HepG2 (cell line): ENCODE results near the gene RCC1. TPM values are rescaled to one million over a fixed set of nuclear protein-coding genes. Genes with fewer than 3 reads are reported as not detected.

Experiments
- CAMTA2 ChIP-seq: sonication (generic); formaldehyde crosslinking; IDR thresholded peaks from 2 replicates; pipeline ENCODE4 v1.4.0; 2020; ENCODE audit warnings: mild to moderate bottlenecking, missing genetic modification reagents, borderline replicate concordance
- HDAC6 ChIP-seq: fragments of 200-600 bp; sonication (generic); IDR thresholded peaks from 2 replicates; pipeline ENCODE4 v1.7.0; 2017; ENCODE audit warnings: mild to moderate bottlenecking, antibody characterized with exemption, low read length, low read depth
- NFKB2 ChIP-seq: sonication (generic); formaldehyde crosslinking; IDR thresholded peaks from 2 replicates; pipeline ENCODE4 v1.4.0; 2020; ENCODE audit warnings: missing genetic modification reagents, borderline replicate concordance
- NR2F6 ChIP-seq, 2 experiments: IDR thresholded peaks; 2 replicates each; pipeline ENCODE4 v1.6.1; 2016; ENCODE audit warnings: antibody characterized with exemption in 1 of 2, mild to moderate bottlenecking in 1 of 2
- PPARG ChIP-seq: conservative IDR thresholded peaks from 2 replicates; pipeline ENCODE4 v1.6.1; 2016; ENCODE audit warnings: missing biosample characterization, missing genetic modification reagents
- ZFP36 ChIP-seq: fragments of 150-350 bp; IDR thresholded peaks from 2 replicates; pipeline ENCODE4 v1.6.1; 2018; ENCODE audit warnings: borderline replicate concordance, low read length, low read depth; ENCODE audit not compliant: partially characterized antibody
- ZNF660 ChIP-seq: sonication (generic); formaldehyde crosslinking; IDR thresholded peaks from 2 replicates; pipeline ENCODE4 v1.5.1; 2020; ENCODE audit warnings: mild to moderate bottlenecking, low read depth, missing genetic modification reagents, borderline replicate concordance
- ZSCAN25 ChIP-seq: sonication (generic); formaldehyde crosslinking; IDR thresholded peaks from 2 replicates; pipeline ENCODE4 v1.8.0; 2022; ENCODE audit warnings: mild to moderate bottlenecking, missing genetic modification reagents
- polyA plus RNA-seq, 8 experiments: library from polyadenylated mRNA; depleted of rRNA in 3 of 8; stranded (reverse) in 7 of 8; unstranded in 1 of 8; fragments of >200 nt; fragmentation: Illumina TruSeq in 4 of 8; extraction: Trizol in 4 of 8; gene quantifications; 2 replicates each; pipeline versions ENCODE4 v1.2.1 to v1.2.3, GENCODE V29; 2011 to 2016; ENCODE audit warnings: low read depth in 4 of 8, missing spikeins in 1 of 8, mixed read lengths in 1 of 8; ENCODE audit not compliant: insufficient read depth in 1 of 8
- total RNA-seq, 5 experiments: library from RNA; depleted of rRNA; stranded (reverse); fragments of >200 nt; fragmentation: Illumina TruSeq; extraction: Trizol; gene quantifications; 2 replicates each; pipeline ENCODE4 v1.2.3, GENCODE V29; 2016; ENCODE audit warnings: low read depth in 1 of 5
- TF ChIP-seq, protein P1 (sequence below): IDR thresholded peaks from 2 replicates; pipeline ENCODE4 v1.6.1; 2012; ENCODE audit warnings: low read length, improper control_type of control experiment
- TF ChIP-seq, protein P2 (sequence below): sonication (generic); formaldehyde crosslinking; IDR thresholded peaks from 2 replicates; pipeline ENCODE4 v1.4.0; 2020; ENCODE audit warnings: low read depth, missing genetic modification reagents
- TF ChIP-seq, protein P3 (sequence below): sonication (generic); formaldehyde crosslinking; IDR thresholded peaks from 2 replicates; pipeline ENCODE4 v1.4.0; 2020; ENCODE audit warnings: missing genetic modification reagents
- TF ChIP-seq, protein P4 (sequence below): sonication (generic); formaldehyde crosslinking; IDR thresholded peaks from 2 replicates; pipeline ENCODE4 v1.8.0; 2022; ENCODE audit warnings: mild to moderate bottlenecking, missing genetic modification reagents, borderline replicate concordance
- TF ChIP-seq, protein P5 (sequence below): sonication (generic); formaldehyde crosslinking; IDR thresholded peaks from 2 replicates; pipeline ENCODE4 v1.5.0; 2020; ENCODE audit warnings: missing genetic modification reagents, mild to moderate bottlenecking, borderline replicate concordance

RCC1 gene
- total and polyA plus RNA-seq, 2 of the 13 experiments (the other 11 are each of a cell fraction or from before 2014, with no cell fraction given), result 47.2 to 80.8 TPM

DNA sequence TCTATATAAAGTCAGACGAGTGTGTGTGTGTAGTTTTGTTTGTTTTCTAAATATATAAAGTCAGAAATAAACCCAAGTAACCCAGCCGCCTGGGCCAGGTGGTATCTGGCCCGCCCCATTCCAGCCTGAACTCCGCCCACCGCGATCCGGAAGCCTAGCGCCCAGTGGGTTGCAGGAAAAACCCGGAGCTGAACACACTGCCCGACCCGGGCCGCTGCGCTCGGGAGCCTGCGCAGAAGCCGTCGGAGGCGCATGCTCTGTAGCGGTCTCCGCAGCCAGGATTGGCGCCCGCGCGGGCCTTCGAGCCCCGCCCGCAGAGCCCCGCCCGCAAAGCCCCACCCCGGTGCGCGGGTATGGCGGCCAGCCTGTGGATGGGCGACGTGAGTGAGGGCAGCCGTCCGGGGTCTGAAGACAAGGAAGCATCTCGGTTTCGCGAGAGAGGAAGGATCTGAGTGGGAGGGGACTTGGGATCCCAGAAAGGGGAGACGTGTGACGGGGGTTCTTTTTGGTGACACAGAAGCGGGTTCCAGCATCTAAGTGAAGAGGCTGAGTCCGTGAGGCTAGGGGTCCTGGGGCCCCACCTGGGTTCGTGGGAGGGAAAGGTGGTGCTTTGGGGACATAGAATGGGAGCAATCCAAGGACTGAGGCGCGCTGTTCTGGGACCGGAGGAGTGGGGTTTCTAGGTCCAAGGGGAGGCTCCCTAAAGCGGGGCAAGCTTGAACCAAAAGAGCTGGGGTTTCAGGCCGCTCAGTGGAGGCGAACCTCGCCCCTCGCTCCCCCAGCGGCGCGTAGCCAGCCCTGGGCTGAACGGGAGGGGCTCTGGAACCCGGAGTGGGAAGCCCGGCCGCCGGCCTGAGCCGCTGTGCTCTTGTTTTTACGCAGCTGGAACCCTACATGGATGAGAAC, 47.2 kb downstream of the RCC1 start, which contains the start of gene TRNAU1AP (continued):
- TF ChIP-seq, protein P1, sequence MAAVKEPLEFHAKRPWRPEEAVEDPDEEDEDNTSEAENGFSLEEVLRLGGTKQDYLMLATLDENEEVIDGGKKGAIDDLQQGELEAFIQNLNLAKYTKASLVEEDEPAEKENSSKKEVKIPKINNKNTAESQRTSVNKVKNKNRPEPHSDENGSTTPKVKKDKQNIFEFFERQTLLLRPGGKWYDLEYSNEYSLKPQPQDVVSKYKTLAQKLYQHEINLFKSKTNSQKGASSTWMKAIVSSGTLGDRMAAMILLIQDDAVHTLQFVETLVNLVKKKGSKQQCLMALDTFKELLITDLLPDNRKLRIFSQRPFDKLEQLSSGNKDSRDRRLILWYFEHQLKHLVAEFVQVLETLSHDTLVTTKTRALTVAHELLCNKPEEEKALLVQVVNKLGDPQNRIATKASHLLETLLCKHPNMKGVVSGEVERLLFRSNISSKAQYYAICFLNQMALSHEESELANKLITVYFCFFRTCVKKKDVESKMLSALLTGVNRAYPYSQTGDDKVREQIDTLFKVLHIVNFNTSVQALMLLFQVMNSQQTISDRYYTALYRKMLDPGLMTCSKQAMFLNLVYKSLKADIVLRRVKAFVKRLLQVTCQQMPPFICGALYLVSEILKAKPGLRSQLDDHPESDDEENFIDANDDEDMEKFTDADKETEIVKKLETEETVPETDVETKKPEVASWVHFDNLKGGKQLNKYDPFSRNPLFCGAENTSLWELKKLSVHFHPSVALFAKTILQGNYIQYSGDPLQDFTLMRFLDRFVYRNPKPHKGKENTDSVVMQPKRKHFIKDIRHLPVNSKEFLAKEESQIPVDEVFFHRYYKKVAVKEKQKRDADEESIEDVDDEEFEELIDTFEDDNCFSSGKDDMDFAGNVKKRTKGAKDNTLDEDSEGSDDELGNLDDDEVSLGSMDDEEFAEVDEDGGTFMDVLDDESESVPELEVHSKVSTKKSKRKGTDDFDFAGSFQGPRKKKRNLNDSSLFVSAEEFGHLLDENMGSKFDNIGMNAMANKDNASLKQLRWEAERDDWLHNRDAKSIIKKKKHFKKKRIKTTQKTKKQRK, result no peak
- TF ChIP-seq NR2F6 (IDR thresholded peaks at IDR 0.05), result no peak
- TF ChIP-seq NR2F6 (CRISPR knock-in tag; IDR thresholded peaks at IDR 0.05), result peak; percentile 42; the same call in 1 of the 2 replicates
- TF ChIP-seq CAMTA2, result peak; percentile 67; the same call in 1 of the 2 replicates
- TF ChIP-seq, protein P2, sequence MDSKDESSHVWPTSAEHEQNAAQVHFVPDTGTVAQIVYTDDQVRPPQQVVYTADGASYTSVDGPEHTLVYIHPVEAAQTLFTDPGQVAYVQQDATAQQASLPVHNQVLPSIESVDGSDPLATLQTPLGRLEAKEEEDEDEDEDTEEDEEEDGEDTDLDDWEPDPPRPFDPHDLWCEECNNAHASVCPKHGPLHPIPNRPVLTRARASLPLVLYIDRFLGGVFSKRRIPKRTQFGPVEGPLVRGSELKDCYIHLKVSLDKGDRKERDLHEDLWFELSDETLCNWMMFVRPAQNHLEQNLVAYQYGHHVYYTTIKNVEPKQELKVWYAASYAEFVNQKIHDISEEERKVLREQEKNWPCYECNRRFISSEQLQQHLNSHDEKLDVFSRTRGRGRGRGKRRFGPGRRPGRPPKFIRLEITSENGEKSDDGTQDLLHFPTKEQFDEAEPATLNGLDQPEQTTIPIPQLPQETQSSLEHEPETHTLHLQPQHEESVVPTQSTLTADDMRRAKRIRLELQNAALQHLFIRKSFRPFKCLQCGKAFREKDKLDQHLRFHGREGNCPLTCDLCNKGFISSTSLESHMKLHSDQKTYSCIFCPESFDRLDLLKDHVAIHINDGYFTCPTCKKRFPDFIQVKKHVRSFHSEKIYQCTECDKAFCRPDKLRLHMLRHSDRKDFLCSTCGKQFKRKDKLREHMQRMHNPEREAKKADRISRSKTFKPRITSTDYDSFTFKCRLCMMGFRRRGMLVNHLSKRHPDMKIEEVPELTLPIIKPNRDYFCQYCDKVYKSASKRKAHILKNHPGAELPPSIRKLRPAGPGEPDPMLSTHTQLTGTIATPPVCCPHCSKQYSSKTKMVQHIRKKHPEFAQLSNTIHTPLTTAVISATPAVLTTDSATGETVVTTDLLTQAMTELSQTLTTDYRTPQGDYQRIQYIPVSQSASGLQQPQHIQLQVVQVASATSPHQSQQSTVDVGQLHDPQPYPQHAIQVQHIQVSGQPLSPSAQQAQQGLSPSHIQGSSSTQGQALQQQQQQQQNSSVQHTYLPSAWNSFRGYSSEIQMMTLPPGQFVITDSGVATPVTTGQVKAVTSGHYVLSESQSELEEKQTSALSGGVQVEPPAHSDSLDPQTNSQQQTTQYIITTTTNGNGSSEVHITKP (CRISPR knock-in tag), result 0 out of 2 replicates have a peak, but pooled peaks have one; percentile 24
- no peak for TF ChIP-seq ZFP36
- TF ChIP-seq, protein P3, sequence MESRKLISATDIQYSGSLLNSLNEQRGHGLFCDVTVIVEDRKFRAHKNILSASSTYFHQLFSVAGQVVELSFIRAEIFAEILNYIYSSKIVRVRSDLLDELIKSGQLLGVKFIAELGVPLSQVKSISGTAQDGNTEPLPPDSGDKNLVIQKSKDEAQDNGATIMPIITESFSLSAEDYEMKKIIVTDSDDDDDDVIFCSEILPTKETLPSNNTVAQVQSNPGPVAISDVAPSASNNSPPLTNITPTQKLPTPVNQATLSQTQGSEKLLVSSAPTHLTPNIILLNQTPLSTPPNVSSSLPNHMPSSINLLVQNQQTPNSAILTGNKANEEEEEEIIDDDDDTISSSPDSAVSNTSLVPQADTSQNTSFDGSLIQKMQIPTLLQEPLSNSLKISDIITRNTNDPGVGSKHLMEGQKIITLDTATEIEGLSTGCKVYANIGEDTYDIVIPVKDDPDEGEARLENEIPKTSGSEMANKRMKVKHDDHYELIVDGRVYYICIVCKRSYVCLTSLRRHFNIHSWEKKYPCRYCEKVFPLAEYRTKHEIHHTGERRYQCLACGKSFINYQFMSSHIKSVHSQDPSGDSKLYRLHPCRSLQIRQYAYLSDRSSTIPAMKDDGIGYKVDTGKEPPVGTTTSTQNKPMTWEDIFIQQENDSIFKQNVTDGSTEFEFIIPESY (CRISPR knock-in tag), result peak; percentile 60; the same call in 1 of the 2 replicates
- TF ChIP-seq HDAC6, result no peak
- peak; percentile 64; the same call in 1 of the 2 replicates for TF ChIP-seq ZSCAN25
- TF ChIP-seq, protein P4, sequence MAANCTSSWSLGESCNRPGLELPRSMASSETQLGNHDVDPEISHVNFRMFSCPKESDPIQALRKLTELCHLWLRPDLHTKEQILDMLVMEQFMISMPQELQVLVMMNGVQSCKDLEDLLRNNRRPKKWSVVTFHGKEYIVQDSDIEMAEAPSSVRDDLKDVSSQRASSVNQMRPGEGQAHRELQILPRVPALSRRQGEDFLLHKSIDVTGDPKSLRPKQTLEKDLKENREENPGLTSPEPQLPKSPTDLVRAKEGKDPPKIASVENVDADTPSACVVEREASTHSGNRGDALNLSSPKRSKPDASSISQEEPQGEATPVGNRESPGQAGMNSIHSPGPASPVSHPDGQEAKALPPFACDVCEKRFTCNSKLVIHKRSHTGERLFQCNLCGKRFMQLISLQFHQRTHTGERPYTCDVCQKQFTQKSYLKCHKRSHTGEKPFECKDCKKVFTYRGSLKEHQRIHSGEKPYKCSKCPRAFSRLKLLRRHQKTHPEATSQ (CRISPR knock-in tag), result peak; percentile 88; the same call in 1 of the 2 replicates
- TF ChIP-seq NFKB2 (CRISPR knock-in tag), result peak; percentile 15
- TF ChIP-seq PPARG, result no peak; the same call in none of the 2 replicates
- no peak for TF ChIP-seq ZNF660
- TF ChIP-seq, protein P5, sequence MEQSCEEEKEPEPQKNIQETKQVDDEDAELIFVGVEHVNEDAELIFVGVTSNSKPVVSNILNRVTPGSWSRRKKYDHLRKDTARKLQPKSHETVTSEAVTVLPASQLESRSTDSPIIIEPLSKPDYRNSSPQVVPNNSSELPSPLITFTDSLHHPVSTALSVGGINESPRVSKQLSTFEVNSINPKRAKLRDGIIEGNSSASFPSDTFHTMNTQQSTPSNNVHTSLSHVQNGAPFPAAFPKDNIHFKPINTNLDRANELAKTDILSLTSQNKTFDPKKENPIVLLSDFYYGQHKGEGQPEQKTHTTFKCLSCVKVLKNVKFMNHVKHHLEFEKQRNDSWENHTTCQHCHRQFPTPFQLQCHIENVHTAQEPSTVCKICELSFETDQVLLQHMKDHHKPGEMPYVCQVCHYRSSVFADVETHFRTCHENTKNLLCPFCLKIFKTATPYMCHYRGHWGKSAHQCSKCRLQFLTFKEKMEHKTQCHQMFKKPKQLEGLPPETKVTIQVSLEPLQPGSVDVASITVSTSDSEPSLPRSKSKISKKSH, result peak; percentile 36; the same call in 1 of the 2 replicates
